Measurements from ENCODE around the gene NFIB. TPM values are rescaled to one million over a fixed set of nuclear protein-coding genes. Genes with fewer than 3 reads are reported as not detected.

NFIB gene
- total RNA-seq, 1 experiment from 2014 or later: 0.61 TPM

GRCh38 chr9:14207352-14207995, 106.5 kb downstream of the NFIB start:
- no peak overlapping the region for H3K4me3 Mint-ChIP-seq (ENCODE audit: unreplicated experiment)
- H3K27me3 ChIP-seq (replicated peaks; ENCODE audit: control insufficient read depth, insufficient read depth, low read length): no peaks in the 10 kb centered on the region
- intact Hi-C loops (cut with micrococcal nuclease; ENCODE audit: unreplicated experiment): no loop called here
- BruUV-seq (replicated peaks): no TSS peak
- H3K4me1 Mint-ChIP-seq (ENCODE audit: low read depth, unreplicated experiment): no peaks in the 10 kb centered on the region
- TF ChIP-seq, protein P1, sequence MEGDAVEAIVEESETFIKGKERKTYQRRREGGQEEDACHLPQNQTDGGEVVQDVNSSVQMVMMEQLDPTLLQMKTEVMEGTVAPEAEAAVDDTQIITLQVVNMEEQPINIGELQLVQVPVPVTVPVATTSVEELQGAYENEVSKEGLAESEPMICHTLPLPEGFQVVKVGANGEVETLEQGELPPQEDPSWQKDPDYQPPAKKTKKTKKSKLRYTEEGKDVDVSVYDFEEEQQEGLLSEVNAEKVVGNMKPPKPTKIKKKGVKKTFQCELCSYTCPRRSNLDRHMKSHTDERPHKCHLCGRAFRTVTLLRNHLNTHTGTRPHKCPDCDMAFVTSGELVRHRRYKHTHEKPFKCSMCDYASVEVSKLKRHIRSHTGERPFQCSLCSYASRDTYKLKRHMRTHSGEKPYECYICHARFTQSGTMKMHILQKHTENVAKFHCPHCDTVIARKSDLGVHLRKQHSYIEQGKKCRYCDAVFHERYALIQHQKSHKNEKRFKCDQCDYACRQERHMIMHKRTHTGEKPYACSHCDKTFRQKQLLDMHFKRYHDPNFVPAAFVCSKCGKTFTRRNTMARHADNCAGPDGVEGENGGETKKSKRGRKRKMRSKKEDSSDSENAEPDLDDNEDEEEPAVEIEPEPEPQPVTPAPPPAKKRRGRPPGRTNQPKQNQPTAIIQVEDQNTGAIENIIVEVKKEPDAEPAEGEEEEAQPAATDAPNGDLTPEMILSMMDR (IDR thresholded peaks at IDR 0.05; ENCODE audit: insufficient read depth in 1 of 2, low read depth in 1 of 2, low read length in 1 of 2, severe bottlenecking in 1 of 2, unreplicated experiment in 1 of 2): no peak
- H3K4me3 ChIP-seq (ENCODE audit: low read depth, low read length): no peak overlapping the region
- no peak for DNase-seq
- no peaks in the 10 kb centered on the region for H3K9me3 Mint-ChIP-seq (ENCODE audit: unreplicated experiment)
- ChIA-PET CTCF (no interaction called here), POLR2A (no interaction called here)
- H3K36me3 Mint-ChIP-seq (ENCODE audit: insufficient read depth, unreplicated experiment): no peaks in the 10 kb centered on the region
- no peaks in the 10 kb centered on the region for H3K9me3 ChIP-seq
- H3K4me1 ChIP-seq: no peaks in the 10 kb centered on the region
- no peaks in the 10 kb centered on the region for H3K36me3 ChIP-seq (ENCODE audit: control insufficient read depth, insufficient read depth, low read length)
- H3K27me3 Mint-ChIP-seq (ENCODE audit: insufficient read depth, unreplicated experiment): no peaks in the 10 kb centered on the region
- no peak overlapping the region for H3K27ac Mint-ChIP-seq (ENCODE audit: unreplicated experiment)

DNA sequence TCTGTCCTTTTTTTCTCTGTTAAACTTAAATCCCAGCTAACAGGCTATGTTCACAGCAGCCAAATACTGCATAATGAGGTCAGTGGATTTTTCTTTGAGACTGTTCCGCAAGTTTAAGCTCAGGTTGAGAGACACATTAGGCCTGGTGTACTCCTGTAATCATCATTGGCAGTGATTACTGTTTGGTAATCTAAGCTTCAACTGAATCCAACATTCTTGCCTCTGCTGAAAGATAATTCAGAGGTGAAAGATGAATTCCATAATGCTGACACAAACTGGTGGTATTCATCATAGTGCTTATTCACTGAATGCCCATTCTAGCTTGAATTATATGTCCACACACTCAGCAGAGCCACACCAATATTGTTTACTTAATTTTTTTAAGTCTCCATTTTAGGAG, 108.5 kb downstream of the NFIB start:
- TF ChIP-seq, protein P1 (IDR thresholded peaks at IDR 0.05; ENCODE audit: insufficient read depth in 1 of 2, low read depth in 1 of 2, low read length in 1 of 2, severe bottlenecking in 1 of 2, unreplicated experiment in 1 of 2): no peak
- no peak for DNase-seq
- Histone ChIP-seq H3K9me3 (no peaks in the 10 kb centered on the region), H3K4me3 (ENCODE audit: low read depth, low read length) (no peak overlapping the region), H3K27me3 (replicated peaks; ENCODE audit: control insufficient read depth, insufficient read depth, low read length) (no peaks in the 10 kb centered on the region), H3K4me1 (no peaks in the 10 kb centered on the region), H3K36me3 (ENCODE audit: control insufficient read depth, insufficient read depth, low read length) (no peaks in the 10 kb centered on the region)
- H3K27me3 Mint-ChIP-seq (ENCODE audit: insufficient read depth, unreplicated experiment): no peaks in the 10 kb centered on the region
- no peaks in the 10 kb centered on the region for H3K36me3 Mint-ChIP-seq (ENCODE audit: insufficient read depth, unreplicated experiment)
- ChIA-PET POLR2A (no interaction called here), CTCF (no interaction called here)
- no peak overlapping the region for H3K27ac Mint-ChIP-seq (ENCODE audit: unreplicated experiment)
- BruUV-seq (replicated peaks): no TSS peak
- H3K4me1 Mint-ChIP-seq (ENCODE audit: low read depth, unreplicated experiment): no peaks in the 10 kb centered on the region
- H3K4me3 Mint-ChIP-seq (ENCODE audit: unreplicated experiment): no peak overlapping the region
- intact Hi-C loops (cut with micrococcal nuclease; ENCODE audit: unreplicated experiment): no loop called here
- no peaks in the 10 kb centered on the region for H3K9me3 Mint-ChIP-seq (ENCODE audit: unreplicated experiment)

- CTCF ChIA-PET: no interaction called here
- H3K4me3 Mint-ChIP-seq (ENCODE audit: unreplicated experiment): no peak overlapping the region
- intact Hi-C loops (cut with micrococcal nuclease; ENCODE audit: unreplicated experiment): no loop called here
- POLR2A ChIA-PET: no interaction called here
- no peaks in the 10 kb centered on the region for H3K9me3 ChIP-seq
- H3K27ac Mint-ChIP-seq (ENCODE audit: unreplicated experiment): no peak overlapping the region
- no peaks in the 10 kb centered on the region for H3K27me3 Mint-ChIP-seq (ENCODE audit: insufficient read depth, unreplicated experiment)
- no peaks in the 10 kb centered on the region for H3K36me3 ChIP-seq (ENCODE audit: control insufficient read depth, insufficient read depth, low read length)
- no peaks in the 10 kb centered on the region for H3K27me3 ChIP-seq (replicated peaks; ENCODE audit: control insufficient read depth, insufficient read depth, low read length)
- H3K4me3 ChIP-seq (ENCODE audit: low read depth, low read length): no peak overlapping the region
- no peaks in the 10 kb centered on the region for H3K9me3 Mint-ChIP-seq (ENCODE audit: unreplicated experiment)
- no TSS peak for BruUV-seq (replicated peaks)
- no peaks in the 10 kb centered on the region for H3K36me3 Mint-ChIP-seq (ENCODE audit: insufficient read depth, unreplicated experiment)
- H3K4me1 Mint-ChIP-seq (ENCODE audit: low read depth, unreplicated experiment): no peaks in the 10 kb centered on the region
- DNase-seq: no peak
- H3K4me1 ChIP-seq: no peaks in the 10 kb centered on the region
- TF ChIP-seq, protein P1 (IDR thresholded peaks at IDR 0.05; ENCODE audit: insufficient read depth in 1 of 2, low read depth in 1 of 2, low read length in 1 of 2, severe bottlenecking in 1 of 2, unreplicated experiment in 1 of 2): no peak
These were observed 110.4 kb downstream of the NFIB start for GRCh38 chr9:14203356-14204056.
